GM11168 (cell line): ENCODE results near the gene ALG2.

Experiments
- in situ Hi-C: fragments of 300-500 bp; cut with MboI; formaldehyde crosslinking; loops from one replicate; pipeline ENCODE4 v1.12.0; 2022; ENCODE audit warnings: low sequenced_read_pairs; ENCODE audit not compliant: unreplicated experiment

Gene ALG2

GRCh38 chr9:99177576-99178366 lies 44.0 kb downstream of the ALG2 start:
- in situ Hi-C loops, result loop anchor here (25.0 kb wide), 1 partner anchor 835 kb away; no protein-coding TSS in a partner anchor

GRCh38 chr9:99176527-99177013 lies 45.2 kb downstream of the ALG2 start:
- in situ Hi-C loops, result loop anchor here (25.0 kb wide), 1 partner anchor 836 kb away; no protein-coding TSS in a partner anchor

GRCh38 chr9:99173570-99174504 lies 47.9 kb downstream of the ALG2 start:
- in situ Hi-C loops, result loop anchor here (25.0 kb wide), 1 partner anchor 1138 kb away; no protein-coding TSS in a partner anchor

- in situ Hi-C loops, result loop anchor here (25.0 kb wide), 1 partner anchor 1140 kb away; no protein-coding TSS in a partner anchor
Measured at GRCh38 chr9:99172124-99173091, 49.3 kb downstream of the ALG2 start.

- in situ Hi-C loops, result loop anchor here (25.0 kb wide), 1 partner anchor 1141 kb away; no protein-coding TSS in a partner anchor
Measured at GRCh38 chr9:99171225-99172123, 50.3 kb downstream of the ALG2 start.

GRCh38 chr9:99169982-99170761 lies 51.6 kb downstream of the ALG2 start:
- in situ Hi-C loops, result loop anchor here (25.0 kb wide), 1 partner anchor 1142 kb away; no protein-coding TSS in a partner anchor

GRCh38 chr9:99169086-99169485 lies 52.7 kb downstream of the ALG2 start:
- in situ Hi-C loops, result loop anchor here (25.0 kb wide), 1 partner anchor 1143 kb away; no protein-coding TSS in a partner anchor

GRCh38 chr9:99167694-99168093 lies 54.0 kb downstream of the ALG2 start:
- in situ Hi-C loops, result loop anchor here (25.0 kb wide), 1 partner anchor 1145 kb away; no protein-coding TSS in a partner anchor

- in situ Hi-C loops, result loop anchor here (25.0 kb wide), 1 partner anchor 1145 kb away; no protein-coding TSS in a partner anchor
Measured at GRCh38 chr9:99167119-99167518, 54.6 kb downstream of the ALG2 start.
